ENCODE data around the gene OSBPL5.

- TF ChIP-seq POLR2AphosphoS5 (IDR thresholded peaks at IDR 0.05) (no peak), CTCF (IDR thresholded peaks at IDR 0.05 in 8 of 11, conservative IDR thresholded peaks at IDR 0.05 in 3 of 11) (no peak), POLR2A (IDR thresholded peaks at IDR 0.05) (no peak)
Observed at GRCh38 chr11:3208272-3208671, 43.2 kb upstream of the OSBPL5 start.
